Hepatocyte (in vitro differentiated cells): ENCODE measurements around the gene DCST1. TPM values are rescaled to one million over a fixed set of nuclear protein-coding genes. Genes with fewer than 3 reads are reported as not detected.

Experiments
- DNase-seq: peaks from one replicate; pipeline ENCODE4 v3.0.0-alpha.2; 2016; ENCODE audit warnings: low spot score
- H2AFZ ChIP-seq: fragments of 200-600 bp; sonication (generic); 2 replicates; pipeline ENCODE4 v1.6.0; 2016; ENCODE audit warnings: antibody characterized with exemption, mild to moderate bottlenecking
- H3K27ac ChIP-seq: fragments of 200-600 bp; sonication (generic); 2 replicates; pipeline ENCODE4 v1.5.1; 2016; ENCODE audit warnings: mild to moderate bottlenecking
- H3K27me3 ChIP-seq: fragments of 200-600 bp; sonication (generic); 2 replicates; pipeline ENCODE4 v1.6.1; 2016
- H3K36me3 ChIP-seq: fragments of 200-600 bp; sonication (generic); replicated peaks from 2 replicates; pipeline ENCODE4 v1.5.1; 2016; ENCODE audit warnings: low read depth; ENCODE audit not compliant: insufficient read depth
- H3K4me1 ChIP-seq: fragments of 200-600 bp; sonication (generic); 2 replicates; pipeline ENCODE4 v1.5.1; 2016; ENCODE audit warnings: mild to moderate bottlenecking, moderate library complexity; ENCODE audit not compliant: insufficient read depth
- H3K4me2 ChIP-seq: fragments of 200-600 bp; sonication (generic); 2 replicates; pipeline ENCODE4 v1.6.0; 2016
- H3K4me3 ChIP-seq: fragments of 200-600 bp; sonication (generic); 2 replicates; pipeline ENCODE4 v1.5.1; 2016; ENCODE audit warnings: mild to moderate bottlenecking
- H3K79me2 ChIP-seq: fragments of 200-600 bp; sonication (generic); 2 replicates; pipeline ENCODE4 v1.6.0; 2017; ENCODE audit warnings: mild to moderate bottlenecking
- H3K9me2 ChIP-seq: fragments of 200-600 bp; sonication (generic); replicated peaks from 2 replicates; pipeline ENCODE4 v1.6.0; 2017; ENCODE audit warnings: mild to moderate bottlenecking; ENCODE audit not compliant: insufficient read depth
- H3K9me3 ChIP-seq: fragments of 200-600 bp; sonication (generic); 2 replicates; pipeline ENCODE4 v1.5.1; 2016; ENCODE audit warnings: low read depth, mild to moderate bottlenecking
- H4K20me1 ChIP-seq: fragments of 200-600 bp; sonication (generic); 2 replicates; pipeline ENCODE4 v1.6.0; 2016; ENCODE audit warnings: mild to moderate bottlenecking; ENCODE audit not compliant: insufficient read depth, poor library complexity, severe bottlenecking
- EZH2 ChIP-seq: fragments of 200-600 bp; sonication (generic); IDR thresholded peaks from 2 replicates; pipeline ENCODE4 v1.6.1; 2016; ENCODE audit warnings: antibody characterized with exemption, mild to moderate bottlenecking, borderline replicate concordance
- EZH2phosphoT487 ChIP-seq: fragments of 200-600 bp; sonication (generic); IDR thresholded peaks from one replicate; pipeline ENCODE4 v1.6.1; 2018; ENCODE audit warnings: antibody characterized with exemption, mild to moderate bottlenecking, low read depth, moderate library complexity; ENCODE audit not compliant: unreplicated experiment, severe bottlenecking
- WGBS: methylation state at CpG from one replicate; pipeline ENCODE4 v1.1.6; 2016; ENCODE audit warnings: low lambda C conversion rate; ENCODE audit errors: missing lambda C conversion rate; 5-methylcytosine and 5-hydroxymethylcytosine counted together
- polyA plus RNA-seq: library from polyadenylated mRNA; unstranded; fragments of >200 nt; fragmentation: Nextera tagmentation; extraction: Ambion mirVana; gene quantifications from 2 replicates; pipeline ENCODE4 v1.2.1, GENCODE V29; 2016
- total RNA-seq: library from RNA; depleted of rRNA; stranded (reverse); fragments of >200 nt; gene quantifications from 2 replicates; pipeline ENCODE4 v1.2.3, GENCODE V29; 2014
- TF ChIP-seq, protein P1 (sequence below): fragments of 200-600 bp; sonication (generic); IDR thresholded peaks from 2 replicates; pipeline ENCODE4 v1.5.1; 2016; ENCODE audit warnings: antibody characterized with exemption, mild to moderate bottlenecking; ENCODE audit not compliant: poor library complexity

DCST1 gene
- total and polyA plus RNA-seq, 2 experiments from 2014 or later: 0.60 TPM; not detected in 1

- H3K4me2 ChIP-seq: peak overlapping the region; percentile 99
- H2AFZ ChIP-seq: no peak overlapping the region
- no peaks in the 10 kb centered on the region for H3K36me3 ChIP-seq
- no peaks in the 10 kb centered on the region for H3K9me2 ChIP-seq
- TF ChIP-seq, protein P1, sequence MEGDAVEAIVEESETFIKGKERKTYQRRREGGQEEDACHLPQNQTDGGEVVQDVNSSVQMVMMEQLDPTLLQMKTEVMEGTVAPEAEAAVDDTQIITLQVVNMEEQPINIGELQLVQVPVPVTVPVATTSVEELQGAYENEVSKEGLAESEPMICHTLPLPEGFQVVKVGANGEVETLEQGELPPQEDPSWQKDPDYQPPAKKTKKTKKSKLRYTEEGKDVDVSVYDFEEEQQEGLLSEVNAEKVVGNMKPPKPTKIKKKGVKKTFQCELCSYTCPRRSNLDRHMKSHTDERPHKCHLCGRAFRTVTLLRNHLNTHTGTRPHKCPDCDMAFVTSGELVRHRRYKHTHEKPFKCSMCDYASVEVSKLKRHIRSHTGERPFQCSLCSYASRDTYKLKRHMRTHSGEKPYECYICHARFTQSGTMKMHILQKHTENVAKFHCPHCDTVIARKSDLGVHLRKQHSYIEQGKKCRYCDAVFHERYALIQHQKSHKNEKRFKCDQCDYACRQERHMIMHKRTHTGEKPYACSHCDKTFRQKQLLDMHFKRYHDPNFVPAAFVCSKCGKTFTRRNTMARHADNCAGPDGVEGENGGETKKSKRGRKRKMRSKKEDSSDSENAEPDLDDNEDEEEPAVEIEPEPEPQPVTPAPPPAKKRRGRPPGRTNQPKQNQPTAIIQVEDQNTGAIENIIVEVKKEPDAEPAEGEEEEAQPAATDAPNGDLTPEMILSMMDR: no peak
- TF ChIP-seq EZH2phosphoT487: no peak
- TF ChIP-seq EZH2: peak; percentile 51
- peak overlapping the region; percentile 49 for H3K4me3 ChIP-seq
- peaks cover 48% of the 10 kb centered on the region for H3K27me3 ChIP-seq
- H4K20me1 ChIP-seq: no peaks in the 10 kb centered on the region
- H3K4me1 ChIP-seq: peaks cover 49% of the 10 kb centered on the region
- 4% methylated on average over 9 of the region's 10 CpGs for WGBS
- H3K27ac ChIP-seq: no peak overlapping the region
- H3K79me2 ChIP-seq: no peaks in the 10 kb centered on the region
- DNase-seq: no peak
- H3K9me3 ChIP-seq: no peaks in the 10 kb centered on the region
These were observed 45.5 kb downstream of the DCST1 start for GRCh38 chr1:155079210-155079486.

DNA sequence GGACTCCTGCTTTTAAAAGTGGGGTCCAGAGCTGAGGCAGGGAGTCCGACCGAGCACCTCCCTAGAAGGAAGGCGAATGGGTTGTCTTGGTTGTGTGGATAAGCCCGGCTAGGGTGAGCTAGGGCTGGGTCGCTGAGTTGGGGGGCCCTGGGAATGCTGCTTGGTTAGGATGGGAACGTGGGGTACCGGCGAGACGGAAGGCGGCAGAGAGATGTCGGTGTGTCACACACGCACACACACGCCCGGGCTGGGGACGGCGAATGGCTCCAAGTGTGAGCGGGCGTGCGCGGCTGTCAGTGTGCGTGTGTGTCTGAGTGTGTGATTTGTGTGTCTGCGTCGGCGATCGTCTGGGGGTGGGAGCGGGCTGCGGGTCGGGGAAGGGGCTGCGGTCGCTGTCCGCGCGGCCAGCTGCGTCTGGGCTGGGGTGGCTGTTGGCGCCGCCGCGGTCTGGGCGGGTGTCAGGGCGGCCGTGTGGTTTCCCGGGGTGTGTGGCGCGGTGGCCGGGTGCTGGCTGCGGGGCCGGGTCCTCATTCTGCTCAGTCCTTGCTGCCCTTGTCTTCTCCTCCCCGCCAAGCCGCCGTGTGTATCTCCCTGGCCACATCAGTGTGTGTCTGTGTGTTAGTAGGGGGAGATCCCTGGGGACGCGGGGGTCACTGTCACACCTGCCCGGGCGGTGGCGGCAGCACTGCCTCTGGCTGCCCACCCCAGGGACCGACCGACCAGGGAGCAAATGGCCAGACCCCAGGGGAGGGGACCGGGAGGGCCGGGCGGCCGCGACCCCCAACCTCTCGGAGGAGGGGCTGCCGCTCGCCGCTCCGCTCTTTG is 46.1 kb downstream of the DCST1 start:
- Histone ChIP-seq H4K20me1 (no peaks in the 10 kb centered on the region), H3K27ac (no peak overlapping the region), H3K9me2 (no peaks in the 10 kb centered on the region), H3K9me3 (no peaks in the 10 kb centered on the region), H3K4me1 (peaks cover 49% of the 10 kb centered on the region), H2AFZ (no peak overlapping the region), H3K36me3 (no peaks in the 10 kb centered on the region), H3K27me3 (peaks cover 48% of the 10 kb centered on the region), H3K4me2 (peak overlapping the region; percentile 99), H3K4me3 (peak overlapping the region; percentile 49), H3K79me2 (no peaks in the 10 kb centered on the region)
- TF ChIP-seq, protein P1: no peak
- no peak for TF ChIP-seq EZH2phosphoT487
- TF ChIP-seq EZH2: no peak
- DNase-seq: peak; percentile 40
- WGBS: 3% methylated on average over 50 of the region's 67 CpGs

DNA sequence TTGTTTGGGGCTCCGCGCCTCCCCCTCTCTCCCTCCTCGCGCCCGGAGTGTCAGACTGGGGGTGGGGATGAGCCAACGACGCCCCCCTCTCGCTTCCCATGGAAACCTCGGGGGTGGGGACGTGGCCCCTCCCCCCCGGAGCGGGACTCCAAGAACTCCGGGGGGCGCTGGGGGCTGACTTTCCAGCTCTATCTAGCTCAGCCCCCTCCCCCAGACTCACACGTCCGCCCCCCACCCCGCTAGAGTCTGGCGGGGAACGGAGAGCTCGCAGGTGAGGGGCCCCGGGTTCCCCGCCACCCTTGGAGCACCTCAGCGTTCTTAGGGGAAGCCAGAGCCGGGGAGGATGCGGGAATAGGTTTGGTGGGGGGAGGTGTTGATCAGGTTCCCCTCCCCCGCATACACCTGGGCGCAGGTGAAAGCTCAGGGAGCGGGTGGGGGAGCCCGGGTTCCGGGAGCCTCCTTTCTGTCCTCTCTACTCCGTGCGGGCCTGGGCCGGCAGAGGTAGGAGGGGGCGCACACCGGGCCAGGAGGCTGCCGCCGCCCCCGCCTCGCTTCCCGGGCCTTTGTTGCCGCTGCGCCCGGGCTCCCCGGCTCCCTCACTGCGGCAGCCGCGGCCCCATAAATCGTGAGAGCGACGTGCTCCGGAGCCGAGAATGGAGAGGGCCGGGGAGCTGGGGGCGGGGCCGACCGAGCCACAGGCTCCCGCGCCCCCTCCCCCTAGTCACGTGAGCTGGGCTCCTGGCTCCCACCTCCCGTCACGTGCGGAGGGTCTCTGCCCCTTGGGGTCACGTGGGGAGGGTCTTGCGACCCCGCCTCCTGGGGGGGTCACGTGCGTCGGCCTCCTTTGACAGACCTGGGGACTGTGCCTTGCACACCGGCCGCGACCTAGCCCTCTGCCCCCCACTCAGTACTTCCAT is 46.9 kb downstream of the DCST1 start:
- peaks cover 51% of the 10 kb centered on the region for H3K4me1 ChIP-seq
- H3K27me3 ChIP-seq: peaks cover 48% of the 10 kb centered on the region
- H3K4me3 ChIP-seq: peak overlapping the region; percentile 49
- no peaks in the 10 kb centered on the region for H3K9me2 ChIP-seq
- 1% methylated on average over 31 of the region's 71 CpGs for WGBS
- no peak overlapping the region for H3K27ac ChIP-seq
- H3K9me3 ChIP-seq: no peaks in the 10 kb centered on the region
- TF ChIP-seq EZH2phosphoT487: no peak
- no peak for TF ChIP-seq EZH2
- TF ChIP-seq, protein P1: no peak
- H3K36me3 ChIP-seq: no peaks in the 10 kb centered on the region
- peak overlapping the region; percentile 52 for H2AFZ ChIP-seq
- no peaks in the 10 kb centered on the region for H4K20me1 ChIP-seq
- peak overlapping the region; percentile 99 for H3K4me2 ChIP-seq
- no peaks in the 10 kb centered on the region for H3K79me2 ChIP-seq
- DNase-seq: peak; percentile 84
